Kasumi-1 (cell line): ENCODE data around the gene DCHS2.
A peak's percentile ranks its signal among the peaks of the same experiment; 100 is the strongest.

ENCODE experiments used
- DNase-seq, 2 experiments: peaks; one replicate each; lab custom pipeline; 2025; lab: John Stamatoyannopoulos, UW

Gene DCHS2

GRCh38 chr4:154491341-154492271 lies at the start of gene DCHS2:
Gene DCHS2 (minus strand): TSS chr4:154491799. CDS start chr4:154491355, 444 bp downstream.
- DNase-seq: peak; percentile 34 to 57

- no peak for DNase-seq
Measured at GRCh38 chr4:154534296-154534695, 42.7 kb upstream of the DCHS2 start.

GRCh38 chr4:154529728-154530519 lies 38.3 kb upstream of the DCHS2 start:
- DNase-seq: no peak

- DNase-seq: no peak
Measured at GRCh38 chr4:154528869-154529268, 37.3 kb upstream of the DCHS2 start.

- DNase-seq: no peak
Measured at GRCh38 chr4:154527308-154527707, 35.7 kb upstream of the DCHS2 start.

GRCh38 chr4:154526151-154526550 lies 34.6 kb upstream of the DCHS2 start:
- no peak for DNase-seq

GRCh38 chr4:154521607-154522006 lies 30.0 kb upstream of the DCHS2 start:
- no peak for DNase-seq

GRCh38 chr4:154519214-154519613 lies 27.6 kb upstream of the DCHS2 start:
- DNase-seq: no peak

GRCh38 chr4:154517591-154517990 lies 26.0 kb upstream of the DCHS2 start:
- DNase-seq: no peak

- DNase-seq: peak in 1 of 2 experiments; percentile 24
Measured at GRCh38 chr4:154516318-154517029, 24.9 kb upstream of the DCHS2 start.

GRCh38 chr4:154511981-154512380 lies 20.4 kb upstream of the DCHS2 start:
- no peak for DNase-seq

- no peak for DNase-seq
Measured at GRCh38 chr4:154511548-154511947, 19.9 kb upstream of the DCHS2 start.

- no peak for DNase-seq
Measured at GRCh38 chr4:154507156-154507555, 15.6 kb upstream of the DCHS2 start.

- peak; percentile 48 to 54 for DNase-seq
Measured at GRCh38 chr4:154506253-154506652, 14.7 kb upstream of the DCHS2 start.

- peak; percentile 42 to 59 for DNase-seq
Measured at GRCh38 chr4:154503598-154503997, 12.0 kb upstream of the DCHS2 start.

GRCh38 chr4:154502111-154502510 lies 10.5 kb upstream of the DCHS2 start:
- DNase-seq: no peak

- DNase-seq: no peak
Measured at GRCh38 chr4:154497889-154498288, 6.3 kb upstream of the DCHS2 start.

- no peak for DNase-seq
Measured at GRCh38 chr4:154495867-154496266, 4.3 kb upstream of the DCHS2 start.

- no peak for DNase-seq
Measured at GRCh38 chr4:154492288-154492687, 689 bp upstream of the DCHS2 start.

GRCh38 chr4:154490583-154491340 lies 837 bp downstream of the DCHS2 start:
- no peak for DNase-seq

GRCh38 chr4:154490234-154490582 lies 1.4 kb downstream of the DCHS2 start:
- no peak for DNase-seq
